GM12874 (cell line): ENCODE measurements around the gene PET100.

Experiments
- CTCF ChIP-seq: IDR thresholded peaks from 2 replicates; pipeline ENCODE4 v1.5.1; 2011; ENCODE audit warnings: low read depth, mild to moderate bottlenecking, control low read depth, low read length, moderate library complexity; ENCODE audit not compliant: insufficient read depth

PET100 gene

GRCh38 chr19:7665076-7665475, 35.5 kb downstream of the PET100 start:
- no peak for TF ChIP-seq CTCF

GRCh38 chr19:7668842-7669241, 39.2 kb downstream of the PET100 start, which contains the start of gene RETN:
TSS of gene RETN (plus strand) at chr19:7669049. CDS start at chr19:7669327, 278 bp downstream.
- no peak for TF ChIP-seq CTCF

- no peak for TF ChIP-seq CTCF
Observed at GRCh38 chr19:7669641-7670040, 40.0 kb downstream of the PET100 start.

- no peak for TF ChIP-seq CTCF
Observed at GRCh38 chr19:7670150-7670783, 40.7 kb downstream of the PET100 start.

GRCh38 chr19:7670790-7671189, 41.2 kb downstream of the PET100 start:
- TF ChIP-seq CTCF = no peak

GRCh38 chr19:7672522-7672921, 42.9 kb downstream of the PET100 start:
- no peak for TF ChIP-seq CTCF

GRCh38 chr19:7674010-7675005, 44.7 kb downstream of the PET100 start:
- TF ChIP-seq CTCF = no peak
